Forelimb muscle (tissue), 1 donor: ENCODE measurements around the gene TRIM56. TPM values are rescaled to one million over a fixed set of nuclear protein-coding genes. Genes with fewer than 3 reads are reported as not detected.
"Not testable (repeated sequence)": the region's sequence is repeated elsewhere in the genome, so short reads cannot be mapped to it uniquely, and the experiment has no call there.

Experiments used
- DNase-seq: peaks from one replicate; pipeline ENCODE4 v3.0.0-alpha.2; 2013; ENCODE audit warnings: low read depth
- polyA plus RNA-seq: library from polyadenylated mRNA; unstranded; fragments of 120-200 nt; gene quantifications from one replicate; pipeline ENCODE4 v1.2.1, GENCODE V29; 2013; ENCODE audit not compliant: insufficient read length

The TRIM56 gene, protein sequence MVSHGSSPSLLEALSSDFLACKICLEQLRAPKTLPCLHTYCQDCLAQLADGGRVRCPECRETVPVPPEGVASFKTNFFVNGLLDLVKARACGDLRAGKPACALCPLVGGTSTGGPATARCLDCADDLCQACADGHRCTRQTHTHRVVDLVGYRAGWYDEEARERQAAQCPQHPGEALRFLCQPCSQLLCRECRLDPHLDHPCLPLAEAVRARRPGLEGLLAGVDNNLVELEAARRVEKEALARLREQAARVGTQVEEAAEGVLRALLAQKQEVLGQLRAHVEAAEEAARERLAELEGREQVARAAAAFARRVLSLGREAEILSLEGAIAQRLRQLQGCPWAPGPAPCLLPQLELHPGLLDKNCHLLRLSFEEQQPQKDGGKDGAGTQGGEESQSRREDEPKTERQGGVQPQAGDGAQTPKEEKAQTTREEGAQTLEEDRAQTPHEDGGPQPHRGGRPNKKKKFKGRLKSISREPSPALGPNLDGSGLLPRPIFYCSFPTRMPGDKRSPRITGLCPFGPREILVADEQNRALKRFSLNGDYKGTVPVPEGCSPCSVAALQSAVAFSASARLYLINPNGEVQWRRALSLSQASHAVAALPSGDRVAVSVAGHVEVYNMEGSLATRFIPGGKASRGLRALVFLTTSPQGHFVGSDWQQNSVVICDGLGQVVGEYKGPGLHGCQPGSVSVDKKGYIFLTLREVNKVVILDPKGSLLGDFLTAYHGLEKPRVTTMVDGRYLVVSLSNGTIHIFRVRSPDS
- polyA plus RNA-seq = 7.6 TPM

DNA sequence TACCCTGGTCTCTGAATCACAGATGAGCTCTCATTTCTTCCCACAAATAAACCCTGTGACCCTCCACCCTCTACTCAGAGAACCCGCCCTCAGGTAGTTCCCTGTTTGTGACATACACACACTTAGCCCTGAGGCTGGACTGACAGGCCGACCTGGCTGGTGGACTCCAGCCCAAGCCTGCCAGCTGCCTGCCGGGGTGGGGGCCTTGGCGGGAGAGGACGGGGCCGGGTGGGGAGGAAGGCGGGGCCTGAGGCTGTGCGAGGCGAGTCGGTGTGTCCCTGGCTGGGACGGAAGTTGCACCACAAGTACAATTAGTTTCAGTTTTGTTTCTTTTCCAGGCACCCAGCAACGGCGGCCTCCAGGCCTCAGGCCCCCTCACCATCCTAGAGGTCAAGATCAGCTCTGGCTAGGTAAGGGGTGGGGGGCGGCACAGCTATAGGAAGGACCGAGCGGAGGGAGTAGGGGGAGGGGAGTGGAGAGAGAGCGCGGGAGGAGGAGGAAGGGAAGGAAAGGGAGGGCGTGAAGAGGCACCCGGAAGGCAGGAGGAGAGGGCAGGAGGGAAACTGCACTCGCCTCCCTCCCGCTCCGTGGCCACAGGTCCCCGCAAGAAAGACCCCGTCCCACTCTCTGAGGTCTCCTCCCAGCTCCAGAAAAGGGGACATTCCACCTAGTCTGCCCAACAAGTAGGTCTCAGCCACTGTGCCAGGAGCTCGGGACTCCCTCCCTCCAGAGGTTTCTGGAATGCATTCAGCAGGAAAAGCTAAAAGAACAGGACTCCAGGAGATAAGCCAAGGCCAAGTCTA is at the start of gene TRIM56:
TSS of gene TRIM56 (plus strand) at position 320 of the 803 bp plus-strand sequence. CDS start 1,832 bp downstream, outside the sequence.
- DNase-seq = no peak

GRCh38 chr7:101035941-101036340 is 49.3 kb upstream of the TRIM56 start:
- DNase-seq = no peak

DNA sequence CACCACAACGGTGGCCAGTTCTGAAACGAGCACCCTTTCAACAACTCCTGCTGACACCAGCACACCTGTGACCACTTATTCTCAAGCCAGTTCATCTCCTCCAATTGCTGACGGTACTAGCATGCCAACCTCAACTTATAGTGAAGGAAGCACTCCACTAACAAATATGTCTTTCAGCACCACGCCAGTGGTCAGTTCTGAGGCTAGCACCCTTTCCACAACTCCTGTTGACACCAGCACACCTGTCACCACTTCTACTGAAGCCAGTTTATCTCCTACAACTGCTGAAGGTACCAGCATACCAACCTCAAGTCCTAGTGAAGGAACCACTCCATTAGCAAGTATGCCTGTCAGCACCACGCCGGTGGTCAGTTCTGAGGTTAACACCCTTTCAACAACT is 44.0 kb upstream of the TRIM56 start:
- DNase-seq = not testable (repeated sequence)

GRCh38 chr7:101058355-101058754 is 26.9 kb upstream of the TRIM56 start:
- DNase-seq = peak; percentile 26

- no peak for DNase-seq
These were observed 25.7 kb upstream of the TRIM56 start for GRCh38 chr7:101059620-101059942.

- DNase-seq = no peak
These were observed 24.3 kb upstream of the TRIM56 start for GRCh38 chr7:101060992-101061391.

DNA sequence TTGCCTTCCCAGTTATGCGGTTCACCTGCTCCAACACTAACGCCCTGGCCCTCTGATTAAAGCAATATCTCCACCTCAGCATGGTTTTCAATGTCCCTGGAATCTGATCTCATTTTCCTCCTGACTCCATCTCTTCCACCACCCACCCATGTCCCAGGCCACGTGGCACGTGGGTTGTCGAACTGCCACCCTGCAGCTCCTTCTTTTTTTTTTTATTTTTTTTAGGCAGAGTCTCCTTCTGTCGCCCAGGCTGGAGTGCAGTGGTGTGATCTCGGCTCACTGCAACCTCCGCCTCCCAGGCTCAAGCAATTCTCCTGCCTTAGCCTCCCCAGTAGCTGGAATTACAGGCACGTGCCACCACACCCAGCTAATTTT is 21.1 kb upstream of the TRIM56 start:
- DNase-seq = not testable (repeated sequence)

- not testable (repeated sequence) for DNase-seq
These were observed 20.1 kb upstream of the TRIM56 start for GRCh38 chr7:101065162-101065561.

GRCh38 chr7:101066141-101066832 is 19.0 kb upstream of the TRIM56 start:
- no peak for DNase-seq

DNA sequence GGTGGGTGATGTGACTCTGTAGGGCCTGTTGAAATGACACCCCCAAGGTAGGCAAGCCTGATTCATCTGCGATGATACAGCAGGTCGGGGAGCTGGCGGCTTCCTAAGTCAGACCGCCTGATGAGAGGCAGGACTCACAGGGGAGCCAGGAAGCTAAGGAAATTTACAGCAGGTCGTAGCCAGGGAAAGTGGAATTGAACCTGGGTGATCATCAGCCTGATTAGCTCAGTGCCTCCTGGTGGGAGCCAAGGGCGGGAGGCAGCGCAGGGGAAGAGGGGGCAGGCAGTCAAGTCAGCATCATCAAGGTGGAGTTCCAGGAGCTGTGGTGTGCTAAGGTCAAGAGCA is 18.5 kb upstream of the TRIM56 start:
- no peak for DNase-seq

DNA sequence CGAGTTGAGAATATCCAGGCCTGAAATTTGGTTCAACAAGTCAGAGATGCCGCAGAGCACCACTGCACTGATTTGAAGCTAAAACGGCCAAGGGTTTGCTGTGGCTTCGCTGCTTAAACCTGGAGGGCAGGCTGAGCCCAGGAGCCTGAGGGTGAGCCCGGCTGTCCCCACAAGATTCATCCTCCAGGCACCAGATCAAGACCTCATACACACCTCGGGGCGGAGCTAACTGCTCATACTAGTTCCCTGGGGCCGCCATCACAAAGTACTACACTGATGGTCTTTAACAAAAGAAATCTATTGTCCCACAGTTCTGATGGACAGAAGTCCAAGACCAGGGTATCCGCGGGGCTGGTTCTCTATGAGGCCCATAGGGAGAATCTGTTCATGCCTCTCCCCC is 16.9 kb upstream of the TRIM56 start:
- DNase-seq = no peak

DNA sequence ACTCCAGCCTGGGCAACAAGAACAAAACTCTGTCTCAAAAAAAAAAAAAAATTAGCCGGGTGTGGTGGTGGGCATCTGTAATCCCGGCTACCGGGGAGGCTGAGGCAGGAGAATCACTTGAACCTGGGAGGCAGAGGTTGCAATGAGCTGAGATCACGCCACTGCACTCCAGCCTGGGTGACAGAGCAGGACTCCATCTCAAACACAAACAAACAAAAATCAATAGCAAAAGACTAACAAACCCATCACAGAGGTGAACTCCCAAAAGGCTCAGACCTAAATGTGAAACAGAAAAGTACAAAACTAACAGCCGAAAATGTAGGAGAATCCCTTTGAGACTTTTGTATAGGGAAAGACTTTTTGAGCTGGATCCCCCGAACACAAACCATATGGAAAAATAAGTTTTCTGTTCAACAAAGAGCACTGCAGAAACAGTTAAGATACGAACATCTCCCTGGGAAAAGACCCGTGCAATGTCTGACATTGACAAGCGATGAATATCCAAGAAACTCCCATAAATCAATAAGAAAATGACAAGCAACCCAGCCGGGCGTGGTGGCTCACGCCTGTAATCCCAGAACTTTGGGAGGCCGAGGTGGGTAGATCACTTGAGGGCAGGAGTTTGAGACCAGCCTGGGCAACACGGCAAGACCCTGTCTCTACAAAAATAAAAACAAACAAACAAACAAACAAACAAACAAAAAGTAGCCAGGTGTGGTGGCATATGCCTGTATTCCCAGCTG is 13.7 kb upstream of the TRIM56 start:
- DNase-seq = not testable (repeated sequence)

DNA sequence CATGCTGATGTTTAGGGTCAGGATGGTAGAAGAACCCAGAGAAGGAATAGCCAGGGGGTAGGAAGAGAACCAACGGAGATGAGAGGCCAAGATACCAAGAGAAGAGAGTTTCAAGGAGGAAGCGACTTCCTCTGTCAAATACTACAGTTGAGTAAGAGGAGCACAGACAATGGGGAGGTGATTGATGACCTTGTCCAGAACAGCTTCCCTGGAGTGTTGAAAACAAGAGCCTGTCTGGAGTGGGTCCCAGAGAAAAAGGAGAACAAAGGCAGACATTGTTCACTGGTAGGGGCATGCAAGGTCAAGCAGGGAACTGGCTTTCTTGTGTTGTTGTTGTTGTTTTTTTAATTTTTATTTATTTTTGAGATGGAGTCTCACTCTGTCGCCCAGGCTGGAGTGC is 9.6 kb upstream of the TRIM56 start:
- DNase-seq = no peak

- not testable (repeated sequence) for DNase-seq
These were observed 9.1 kb upstream of the TRIM56 start for GRCh38 chr7:101076183-101076582.

- DNase-seq = no peak
These were observed 7.8 kb upstream of the TRIM56 start for GRCh38 chr7:101077303-101078086.

GRCh38 chr7:101081432-101081831 is 3.8 kb upstream of the TRIM56 start:
- DNase-seq = no peak

DNA sequence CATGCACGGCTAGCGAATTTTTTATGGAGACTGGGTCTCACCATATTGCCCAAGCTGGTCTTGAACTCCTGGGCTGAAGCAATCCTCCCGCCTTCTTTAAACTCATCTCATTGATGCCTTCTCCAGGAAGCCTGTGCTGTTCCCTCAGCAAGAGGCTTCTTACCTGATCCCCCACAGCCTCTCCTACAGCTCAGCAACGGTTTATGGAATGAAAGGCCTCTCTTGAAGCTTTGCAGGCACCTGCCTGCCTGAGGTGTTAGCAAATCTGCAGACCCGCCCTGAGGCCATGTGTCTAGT is 468 bp upstream of the TRIM56 start:
- DNase-seq = no peak

DNA sequence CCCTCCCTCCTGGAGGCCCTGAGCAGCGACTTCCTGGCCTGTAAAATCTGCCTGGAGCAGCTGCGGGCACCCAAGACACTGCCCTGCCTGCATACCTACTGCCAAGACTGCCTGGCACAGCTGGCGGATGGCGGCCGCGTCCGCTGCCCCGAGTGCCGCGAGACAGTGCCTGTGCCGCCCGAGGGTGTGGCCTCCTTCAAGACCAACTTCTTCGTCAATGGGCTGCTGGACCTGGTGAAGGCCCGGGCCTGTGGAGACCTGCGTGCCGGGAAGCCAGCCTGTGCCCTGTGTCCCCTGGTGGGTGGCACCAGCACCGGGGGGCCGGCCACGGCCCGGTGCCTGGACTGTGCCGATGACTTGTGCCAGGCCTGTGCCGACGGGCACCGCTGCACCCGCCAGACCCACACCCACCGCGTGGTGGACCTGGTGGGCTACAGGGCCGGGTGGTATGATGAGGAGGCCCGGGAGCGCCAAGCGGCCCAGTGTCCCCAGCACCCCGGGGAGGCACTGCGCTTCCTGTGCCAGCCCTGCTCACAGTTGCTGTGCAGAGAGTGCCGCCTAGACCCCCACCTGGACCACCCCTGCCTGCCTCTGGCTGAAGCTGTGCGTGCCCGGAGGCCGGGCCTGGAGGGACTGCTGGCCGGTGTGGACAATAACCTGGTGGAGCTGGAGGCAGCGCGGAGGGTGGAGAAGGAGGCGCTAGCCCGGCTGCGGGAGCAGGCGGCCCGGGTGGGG is 2.2 kb downstream of the TRIM56 start:
- no peak for DNase-seq

GRCh38 chr7:101088069-101088425 is 2.8 kb downstream of the TRIM56 start:
- DNase-seq = no peak
